IPS DF 6.9 (cell line): ENCODE data around the gene INO80D.
"Not testable (repeated sequence)": the region's sequence is repeated elsewhere in the genome, so short reads cannot be mapped to it uniquely, and the experiment has no call there.

Experiments used
- DNase-seq: peaks from one replicate; pipeline ENCODE4 v3.0.0-alpha.2; 2013; ENCODE audit warnings: low read depth, low spot score
- H3K27ac ChIP-seq: one replicate; pipeline ENCODE4 v1.5.1; 2013; ENCODE audit warnings: low read length, control low read depth
- H3K27me3 ChIP-seq: 2 replicates; pipeline ENCODE4 v1.6.1; 2013; ENCODE audit warnings: mild to moderate bottlenecking, low read length; ENCODE audit not compliant: control insufficient read depth, insufficient read depth
- H3K36me3 ChIP-seq: 2 replicates; pipeline ENCODE4 v1.6.1; 2013; ENCODE audit warnings: low read length; ENCODE audit not compliant: control insufficient read depth, insufficient read depth
- H3K4me1 ChIP-seq: 2 replicates; pipeline ENCODE4 v1.6.1; 2013; ENCODE audit warnings: low read length; ENCODE audit not compliant: control insufficient read depth, insufficient read depth
- H3K4me3 ChIP-seq: 2 replicates; pipeline ENCODE4 v1.5.1; 2013; ENCODE audit warnings: mild to moderate bottlenecking, low read length
- H3K9me3 ChIP-seq: 2 replicates; pipeline ENCODE4 v1.6.1; 2013; ENCODE audit warnings: low read length, inconsistent platforms; ENCODE audit not compliant: control insufficient read depth, insufficient read depth
- WGBS: extraction: QIAGEN DNeasy Blood & Tissue Kit; methylation state at CpG from one replicate; pipeline ENCODE4 v1.1.7; 2013; ENCODE audit warnings: mixed read lengths, missing lambda C conversion rate; ENCODE audit not compliant: insufficient read length, insufficient coverage; 5-methylcytosine and 5-hydroxymethylcytosine counted together

Gene INO80D

DNA sequence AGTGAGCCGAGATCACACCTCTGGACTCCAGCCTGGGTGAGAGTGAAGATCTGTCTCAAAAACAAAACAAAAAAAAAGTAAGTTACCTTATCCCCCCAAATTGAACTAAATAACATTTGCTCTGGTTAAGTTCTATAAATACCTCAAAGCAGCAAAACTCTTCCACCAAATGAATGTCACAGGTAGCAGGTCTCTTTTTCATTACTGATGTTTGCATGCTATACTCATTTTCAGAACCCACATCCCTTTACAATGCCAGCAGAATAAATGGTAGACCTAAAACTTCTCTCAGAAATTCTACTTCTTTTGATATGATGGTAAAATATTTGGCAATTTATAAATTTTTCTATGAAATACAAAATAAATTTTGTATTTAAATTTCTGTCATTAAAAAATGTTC, 22.3 kb downstream of the INO80D start:
- H3K27ac ChIP-seq = no peak overlapping the region

DNA sequence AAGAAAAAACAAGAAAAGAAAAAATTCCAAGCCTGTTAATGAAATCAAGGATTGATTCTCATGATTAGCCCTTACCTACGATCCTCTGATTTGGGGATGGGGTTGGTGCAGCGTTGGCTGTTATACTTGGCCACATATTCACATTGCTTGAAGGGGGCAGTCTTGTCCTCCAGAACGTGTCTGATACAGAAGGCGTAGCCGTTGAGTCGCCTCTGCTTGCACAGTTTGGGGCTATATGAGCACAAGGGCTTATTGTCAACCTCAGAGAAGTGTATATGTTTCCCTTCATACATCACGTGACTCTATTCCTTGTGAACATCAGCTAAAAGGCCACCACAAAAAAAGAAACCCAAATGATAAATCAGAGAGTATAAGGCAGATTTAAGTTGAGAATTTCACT, 23.2 kb downstream of the INO80D start:
- Histone ChIP-seq H3K4me1 (no peaks in the 10 kb centered on the region), H3K4me3 (no peak overlapping the region), H3K27me3 (no peaks in the 10 kb centered on the region), H3K27ac (no peak overlapping the region), H3K9me3 (no peaks in the 10 kb centered on the region), H3K36me3 (peaks cover 5% of the 10 kb centered on the region; the same call in 1 of the 2 replicates)
- WGBS = no CpG with 5 or more reads among the region's 7 CpGs
- DNase-seq = no peak

More for the DNA sequence above, 22.3 kb downstream of the INO80D start:
- H3K9me3 ChIP-seq = no peaks in the 10 kb centered on the region
- peaks cover 5% of the 10 kb centered on the region; the same call in 1 of the 2 replicates for H3K36me3 ChIP-seq
- no peaks in the 10 kb centered on the region for H3K27me3 ChIP-seq
- H3K4me1 ChIP-seq = no peaks in the 10 kb centered on the region
- no CpG with 5 or more reads among the region's 1 CpG for WGBS
- no peak overlapping the region for H3K4me3 ChIP-seq
- no peak for DNase-seq

DNA sequence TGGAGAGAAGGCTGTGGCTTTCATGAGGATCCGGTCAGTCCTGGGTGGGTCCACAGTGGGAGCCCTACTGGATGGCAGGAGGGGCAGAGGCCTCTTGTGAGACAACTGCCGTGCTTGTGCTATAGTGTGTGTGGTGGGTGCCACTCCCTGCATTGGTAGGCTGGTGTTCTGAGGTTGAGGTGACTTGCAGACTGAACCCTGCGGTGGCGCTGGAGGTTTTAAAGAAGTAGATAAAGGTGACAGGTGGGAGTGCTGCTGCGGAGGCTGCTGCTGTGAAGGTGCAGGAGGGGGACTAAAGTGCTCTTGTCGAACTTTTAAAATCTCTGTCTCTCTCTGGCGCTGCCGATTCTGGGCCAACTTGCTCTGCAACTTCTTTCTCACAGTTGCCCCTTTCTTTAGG, 29.7 kb downstream of the INO80D start:
- H3K4me3 ChIP-seq = no peak overlapping the region
- H3K9me3 ChIP-seq = no peaks in the 10 kb centered on the region
- no peak overlapping the region for H3K27ac ChIP-seq
- H3K36me3 ChIP-seq = peaks cover 12% of the 10 kb centered on the region; the same call in 1 of the 2 replicates
- no peaks in the 10 kb centered on the region for H3K4me1 ChIP-seq
- no peak for DNase-seq
- no peaks in the 10 kb centered on the region for H3K27me3 ChIP-seq
- WGBS = no CpG with 5 or more reads among the region's 8 CpGs

DNA sequence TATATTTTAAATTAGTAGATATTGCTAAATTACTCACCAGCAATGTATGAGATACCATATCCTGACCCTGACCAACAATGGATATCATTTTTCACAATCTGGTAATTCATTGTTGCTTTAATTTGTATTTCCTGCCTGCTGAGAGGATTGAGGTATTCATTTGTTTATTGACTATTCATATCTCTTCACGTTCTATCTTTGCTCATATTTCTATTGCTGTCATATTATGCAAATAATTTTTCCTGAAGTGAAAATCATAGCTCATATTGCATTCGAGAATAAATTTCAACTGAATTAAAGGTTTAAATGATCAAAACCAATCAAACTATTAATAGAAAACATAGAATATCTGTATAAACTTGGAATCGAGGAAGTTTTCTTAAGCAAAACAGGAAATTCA, 31.0 kb downstream of the INO80D start:
- Histone ChIP-seq H3K27ac (no peak overlapping the region), H3K4me3 (no peak overlapping the region), H3K9me3 (no peaks in the 10 kb centered on the region), H3K4me1 (no peaks in the 10 kb centered on the region), H3K27me3 (no peaks in the 10 kb centered on the region), H3K36me3 (peaks cover 12% of the 10 kb centered on the region; the same call in 1 of the 2 replicates)
- DNase-seq = no peak
- WGBS = no CpG with 5 or more reads among the region's 3 CpGs

DNA sequence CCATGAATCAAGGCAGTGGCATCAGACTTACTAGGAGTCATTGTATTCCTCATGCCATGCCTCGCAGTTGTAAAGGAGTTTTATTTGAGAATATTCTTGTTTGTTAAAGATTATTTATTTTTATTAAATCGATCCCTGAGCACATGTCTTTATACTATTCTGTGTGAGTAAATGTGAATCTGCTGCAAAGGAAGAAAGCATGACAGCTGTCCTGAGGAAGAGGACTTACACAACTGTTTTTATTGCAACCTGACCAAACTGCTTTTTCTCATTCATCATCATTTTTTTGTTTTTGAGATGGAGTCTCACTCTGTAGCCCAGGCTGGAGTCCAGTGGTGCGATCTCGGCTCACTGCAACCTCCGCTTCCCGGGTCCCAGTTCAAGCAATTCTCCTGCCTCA, 34.1 kb downstream of the INO80D start:
- WGBS = 100% methylated on average over 1 of the region's 6 CpGs
- H3K27me3 ChIP-seq = no peaks in the 10 kb centered on the region
- H3K27ac ChIP-seq = no peak overlapping the region
- peaks cover 10% of the 10 kb centered on the region; the same call in 1 of the 2 replicates for H3K36me3 ChIP-seq
- H3K4me1 ChIP-seq = no peaks in the 10 kb centered on the region
- H3K4me3 ChIP-seq = no peak overlapping the region
- H3K9me3 ChIP-seq = no peaks in the 10 kb centered on the region
- no peak for DNase-seq

DNA sequence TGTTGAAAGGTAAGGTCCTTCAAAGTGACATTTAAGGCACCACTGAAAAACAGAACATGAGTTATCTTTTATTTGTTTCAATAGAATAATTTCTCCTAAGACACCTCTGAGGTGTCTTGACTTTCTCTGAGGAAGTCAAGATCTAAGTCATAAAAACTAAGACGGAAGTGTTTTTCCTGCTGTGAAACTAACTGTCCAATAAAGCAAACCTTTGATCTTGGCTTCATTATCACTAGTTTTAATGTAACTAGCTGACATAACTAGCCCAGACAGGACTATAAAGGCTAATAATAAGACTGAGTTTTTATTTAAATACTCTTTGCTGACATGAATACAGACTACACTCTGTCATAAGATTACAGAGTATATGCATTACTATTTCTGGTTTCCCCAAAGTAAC, 36.6 kb downstream of the INO80D start:
- no CpG with 5 or more reads among the region's 1 CpG for WGBS
- H3K4me1 ChIP-seq = no peaks in the 10 kb centered on the region
- DNase-seq = no peak

DNA sequence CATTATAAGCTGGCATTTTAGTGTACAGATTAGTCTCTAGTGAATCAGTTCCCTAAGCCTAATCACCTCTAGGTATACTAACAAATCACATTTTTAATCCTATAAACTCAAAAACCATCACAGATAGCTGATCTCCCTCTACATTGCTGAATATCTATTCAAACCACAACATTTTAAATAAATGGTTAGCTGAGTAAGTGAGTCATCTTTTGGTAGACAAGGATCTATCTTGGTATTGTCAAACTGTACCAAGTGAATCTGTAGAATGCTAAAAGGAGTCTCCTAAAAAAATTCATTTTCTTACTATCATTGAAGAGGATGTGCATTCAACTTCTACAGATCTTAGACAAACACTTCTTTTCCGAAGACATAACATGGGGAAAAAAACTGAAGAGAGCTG, 40.7 kb downstream of the INO80D start:
- WGBS = no CpG with 5 or more reads among the region's 1 CpG
- no peak for DNase-seq
- no peaks in the 10 kb centered on the region; the same call in 1 of the 2 replicates for H3K36me3 ChIP-seq

More for the DNA sequence above, 36.6 kb downstream of the INO80D start:
- H3K9me3 ChIP-seq = no peaks in the 10 kb centered on the region
- H3K27ac ChIP-seq = no peak overlapping the region
- no peaks in the 10 kb centered on the region; the same call in 1 of the 2 replicates for H3K36me3 ChIP-seq
- H3K4me3 ChIP-seq = no peak overlapping the region
- no peaks in the 10 kb centered on the region for H3K27me3 ChIP-seq

DNA sequence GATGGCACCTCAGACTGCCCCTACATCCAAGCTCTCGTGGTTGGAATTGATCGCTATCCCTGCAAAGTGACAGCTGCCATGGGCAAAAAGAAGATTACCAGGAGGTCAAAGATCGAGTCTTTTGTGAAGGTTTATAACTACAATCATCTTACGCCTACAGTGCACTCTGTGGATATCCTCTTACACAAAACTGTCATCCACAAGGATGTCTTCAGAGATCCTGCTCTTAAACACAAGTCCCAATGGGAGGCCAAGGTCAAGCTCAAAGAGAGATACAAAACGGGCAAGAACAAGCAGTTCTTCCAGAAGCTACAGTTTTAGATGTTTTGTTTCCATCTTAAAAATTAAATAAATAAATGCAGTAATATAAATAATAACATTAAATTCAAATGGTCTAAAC, 45.4 kb downstream of the INO80D start:
- H3K36me3 ChIP-seq = no peaks in the 10 kb centered on the region
- no peak for DNase-seq
- H3K27ac ChIP-seq = no peak overlapping the region
- no peak overlapping the region for H3K4me3 ChIP-seq
- WGBS = no CpG with 5 or more reads among the region's 5 CpGs
- no peaks in the 10 kb centered on the region for H3K9me3 ChIP-seq
- H3K4me1 ChIP-seq = no peaks in the 10 kb centered on the region
- no peaks in the 10 kb centered on the region for H3K27me3 ChIP-seq

More for the DNA sequence above, 40.7 kb downstream of the INO80D start:
- Histone ChIP-seq H3K27me3 (no peaks in the 10 kb centered on the region), H3K4me1 (no peaks in the 10 kb centered on the region), H3K27ac (no peak overlapping the region), H3K9me3 (no peaks in the 10 kb centered on the region), H3K4me3 (no peak overlapping the region)

DNA sequence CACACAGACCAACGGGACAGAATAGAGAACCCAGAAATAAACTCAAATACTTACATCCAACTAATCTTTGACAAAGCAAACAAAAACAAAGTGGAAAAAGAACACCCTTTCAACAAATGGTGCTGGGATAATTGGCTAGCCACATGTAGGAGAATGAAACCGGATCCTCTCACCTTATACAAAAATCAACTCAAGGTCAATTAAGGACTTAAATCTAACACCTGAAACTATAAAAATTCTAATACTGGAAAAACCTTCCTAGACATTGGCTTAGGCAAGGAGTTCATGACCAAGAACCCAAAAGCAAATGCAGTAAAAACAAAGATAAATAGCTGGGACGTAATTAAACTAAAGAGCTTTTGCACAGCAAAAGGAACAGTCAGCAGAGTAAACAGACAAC, 50.6 kb downstream of the INO80D start:
- not testable (repeated sequence) for H3K9me3 ChIP-seq, H3K36me3 ChIP-seq, H3K27me3 ChIP-seq, H3K4me1 ChIP-seq, H3K4me3 ChIP-seq, DNase-seq, H3K27ac ChIP-seq
- no CpG with 5 or more reads among the region's 3 CpGs for WGBS

DNA sequence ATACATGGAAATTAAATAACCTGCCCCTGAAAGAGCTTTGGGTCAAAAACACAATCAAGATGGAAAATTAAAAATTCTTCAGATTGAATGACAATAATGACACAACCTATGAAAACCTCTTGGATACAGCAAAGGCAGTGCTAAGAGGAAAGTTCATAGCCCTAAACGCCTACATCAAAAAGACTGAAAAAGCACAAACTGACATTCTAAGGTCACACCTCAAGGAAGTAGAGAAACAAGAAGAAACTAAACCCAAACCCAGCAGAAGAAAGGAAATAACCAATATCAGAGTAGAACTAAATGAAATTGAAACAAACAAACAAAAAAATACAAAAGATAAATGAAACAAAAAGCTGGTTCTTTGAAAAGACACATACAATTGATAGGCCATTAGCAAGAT, 52.5 kb downstream of the INO80D start:
- not testable (repeated sequence) for H3K4me3 ChIP-seq, H3K27ac ChIP-seq, H3K27me3 ChIP-seq, H3K9me3 ChIP-seq, DNase-seq, H3K36me3 ChIP-seq, H3K4me1 ChIP-seq
- no CpG with 5 or more reads among the region's 1 CpG for WGBS

DNA sequence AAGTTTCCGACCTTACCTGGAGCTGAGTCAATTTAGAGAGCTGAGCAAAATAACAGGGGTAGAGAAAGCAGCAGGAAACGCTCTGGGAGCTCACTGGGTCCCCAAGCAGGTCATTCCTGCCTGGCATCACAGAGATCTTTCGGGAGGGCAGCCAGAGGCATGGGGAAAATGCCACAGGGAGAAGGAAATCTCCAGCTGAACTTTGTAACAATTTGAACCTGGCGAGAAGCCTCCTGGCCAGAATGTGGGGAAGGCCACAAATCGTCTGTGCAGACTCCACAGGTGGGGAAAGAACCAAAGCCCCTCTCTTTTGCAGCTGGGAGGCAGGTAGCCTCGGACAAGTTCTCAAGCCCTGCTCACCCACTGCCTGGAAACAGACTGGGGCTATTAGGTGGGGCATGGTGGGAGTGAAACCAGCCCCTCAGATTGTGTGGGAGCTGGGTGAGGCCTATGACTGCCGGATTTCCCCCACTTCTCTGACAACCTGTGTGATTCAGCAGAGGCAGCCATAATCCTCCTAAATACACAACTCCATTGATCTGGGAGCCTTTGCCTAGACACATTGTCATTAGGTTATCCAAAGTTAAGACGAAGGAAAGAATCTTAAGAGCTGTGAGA, 53.9 kb downstream of the INO80D start:
- no CpG with 5 or more reads among the region's 8 CpGs for WGBS
- H3K4me3 ChIP-seq = no peak overlapping the region
- no peaks in the 10 kb centered on the region for H3K27me3 ChIP-seq
- peaks cover 2% of the 10 kb centered on the region; the same call in 1 of the 2 replicates for H3K4me1 ChIP-seq
- no peaks in the 10 kb centered on the region for H3K9me3 ChIP-seq
- no peak for DNase-seq
- H3K36me3 ChIP-seq = no peaks in the 10 kb centered on the region
- no peak overlapping the region for H3K27ac ChIP-seq
